Lower leg skin (tissue), 3 donors: ENCODE data around the gene ZDHHC3.

ENCODE experiments used
- POLR2A ChIP-seq, 2 donors: fragments of 450-650 bp; IDR thresholded peaks; one replicate each; pipeline ENCODE4 v1.6.1; 2016 to 2017; ENCODE audit warnings: antibody characterized with exemption in 2 of 2, mild to moderate bottlenecking in 1 of 2, moderate library complexity in 1 of 2
- TF ChIP-seq, protein P1 (sequence below), 3 donors: fragments of 450-650 bp; IDR thresholded peaks; one replicate each; pipeline ENCODE4 v1.5.1; 2016; ENCODE audit warnings: antibody characterized with exemption in 3 of 3, mild to moderate bottlenecking in 3 of 3, moderate library complexity in 2 of 3

DNA sequence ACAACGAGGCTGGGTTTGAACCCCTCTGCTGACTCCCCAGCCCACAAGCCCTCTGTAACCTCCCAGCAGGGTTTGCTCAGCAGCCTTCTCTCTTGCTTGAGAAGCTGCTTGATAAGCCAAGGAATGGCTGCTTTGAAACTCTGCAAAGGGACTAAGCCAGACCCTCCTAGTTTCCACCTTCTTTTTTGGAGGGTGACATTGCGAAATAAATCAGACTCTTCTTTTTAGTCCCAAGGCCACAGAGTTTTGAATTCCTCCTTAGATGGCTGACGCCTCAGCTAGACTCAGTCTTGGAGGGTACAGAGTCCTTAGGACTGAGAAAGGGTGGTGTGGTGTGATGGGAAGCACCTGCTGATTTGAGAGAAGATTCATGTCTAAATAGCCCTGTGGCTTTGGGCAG lies 100.4 kb downstream of the ZDHHC3 start:
- TF ChIP-seq, protein P1, sequence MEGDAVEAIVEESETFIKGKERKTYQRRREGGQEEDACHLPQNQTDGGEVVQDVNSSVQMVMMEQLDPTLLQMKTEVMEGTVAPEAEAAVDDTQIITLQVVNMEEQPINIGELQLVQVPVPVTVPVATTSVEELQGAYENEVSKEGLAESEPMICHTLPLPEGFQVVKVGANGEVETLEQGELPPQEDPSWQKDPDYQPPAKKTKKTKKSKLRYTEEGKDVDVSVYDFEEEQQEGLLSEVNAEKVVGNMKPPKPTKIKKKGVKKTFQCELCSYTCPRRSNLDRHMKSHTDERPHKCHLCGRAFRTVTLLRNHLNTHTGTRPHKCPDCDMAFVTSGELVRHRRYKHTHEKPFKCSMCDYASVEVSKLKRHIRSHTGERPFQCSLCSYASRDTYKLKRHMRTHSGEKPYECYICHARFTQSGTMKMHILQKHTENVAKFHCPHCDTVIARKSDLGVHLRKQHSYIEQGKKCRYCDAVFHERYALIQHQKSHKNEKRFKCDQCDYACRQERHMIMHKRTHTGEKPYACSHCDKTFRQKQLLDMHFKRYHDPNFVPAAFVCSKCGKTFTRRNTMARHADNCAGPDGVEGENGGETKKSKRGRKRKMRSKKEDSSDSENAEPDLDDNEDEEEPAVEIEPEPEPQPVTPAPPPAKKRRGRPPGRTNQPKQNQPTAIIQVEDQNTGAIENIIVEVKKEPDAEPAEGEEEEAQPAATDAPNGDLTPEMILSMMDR (IDR thresholded peaks at IDR 0.05), result no peak
- TF ChIP-seq POLR2A (IDR thresholded peaks at IDR 0.05), result no peak
